ENCODE measurements around the gene FRAS1. TPM values are rescaled to one million over a fixed set of nuclear protein-coding genes. Genes with fewer than 3 reads are reported as not detected.
"Not testable (repeated sequence)": the region's sequence is repeated elsewhere in the genome, so short reads cannot be mapped to it uniquely, and the experiment has no call there.

The FRAS1 gene
- total RNA-seq, 1 donor from 2014 or later: not detected

DNA sequence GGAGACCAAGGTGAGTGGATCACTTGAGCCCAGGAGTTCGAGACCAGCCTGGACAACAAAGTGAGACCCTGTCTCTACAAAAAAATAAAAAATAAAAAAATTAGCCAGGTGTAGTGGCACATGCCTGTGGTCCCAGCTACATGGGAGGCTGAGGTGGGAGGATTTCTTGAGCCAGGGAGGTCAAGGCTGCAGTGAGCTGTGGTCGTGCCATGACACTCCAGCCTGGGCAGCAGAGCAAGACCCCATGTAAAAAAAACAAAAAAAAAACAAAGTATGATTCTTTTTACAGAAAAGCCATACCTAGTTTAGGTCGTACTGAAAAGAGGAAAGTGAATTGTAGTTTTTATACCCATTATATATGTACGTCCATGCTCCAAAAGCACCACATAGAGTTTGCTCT, 151.8 kb downstream of the FRAS1 start:
- H3K9me3 Mint-ChIP-seq; H3K36me3 Mint-ChIP-seq (ENCODE audit: low read depth); H3K27ac Mint-ChIP-seq; H3K4me1 Mint-ChIP-seq; H3K27me3 Mint-ChIP-seq; intact Hi-C loops (cut with micrococcal nuclease); H3K4me3 Mint-ChIP-seq; DNase-seq: not testable (repeated sequence)

- no peaks in the 10 kb centered on the region for H3K36me3 Mint-ChIP-seq (ENCODE audit: low read depth)
- no peak for DNase-seq
- intact Hi-C loops (cut with micrococcal nuclease): no loop called here
- no peaks in the 10 kb centered on the region for H3K9me3 Mint-ChIP-seq
- H3K4me1 Mint-ChIP-seq: no peaks in the 10 kb centered on the region
- H3K4me3 Mint-ChIP-seq: no peak overlapping the region
- H3K27me3 Mint-ChIP-seq: no peaks in the 10 kb centered on the region
- H3K27ac Mint-ChIP-seq: no peak overlapping the region
Measured at GRCh38 chr4:78210694-78211410, 153.7 kb downstream of the FRAS1 start.

- Mint-ChIP-seq H3K4me1 (no peaks in the 10 kb centered on the region), H3K4me3 (no peak overlapping the region), H3K27ac (no peak overlapping the region), H3K27me3 (no peaks in the 10 kb centered on the region), H3K9me3 (no peaks in the 10 kb centered on the region), H3K36me3 (ENCODE audit: low read depth) (no peaks in the 10 kb centered on the region)
- intact Hi-C loops (cut with micrococcal nuclease): no loop called here
- no peak for DNase-seq
Measured at GRCh38 chr4:78213218-78213617, 156.1 kb downstream of the FRAS1 start.

DNA sequence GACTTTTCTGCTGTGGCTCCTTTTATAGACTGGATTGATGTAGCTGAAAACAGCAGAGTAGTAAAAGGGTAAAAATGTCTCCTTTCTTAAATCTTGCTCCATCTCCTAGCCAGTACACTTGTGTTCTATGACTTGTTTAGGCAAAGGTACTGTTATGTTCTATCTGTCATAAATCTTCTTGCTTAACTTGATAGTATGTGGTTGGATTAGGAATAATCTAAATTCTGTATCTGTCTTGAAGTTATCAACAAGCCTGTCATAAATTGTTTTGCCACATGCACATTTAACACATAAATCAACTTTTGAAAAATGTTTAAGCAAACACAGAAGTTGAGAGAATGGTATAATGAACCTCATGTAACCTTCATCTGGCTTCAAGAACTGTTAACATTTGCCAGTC, 157.0 kb downstream of the FRAS1 start:
- Mint-ChIP-seq H3K27me3 (no peaks in the 10 kb centered on the region), H3K27ac (no peak overlapping the region), H3K9me3 (no peaks in the 10 kb centered on the region), H3K36me3 (ENCODE audit: low read depth) (no peaks in the 10 kb centered on the region), H3K4me3 (no peak overlapping the region), H3K4me1 (no peaks in the 10 kb centered on the region)
- DNase-seq: no peak
- intact Hi-C loops (cut with micrococcal nuclease): no loop called here

GRCh38 chr4:78217557-78217956, 160.4 kb downstream of the FRAS1 start:
- H3K4me1 Mint-ChIP-seq: no peaks in the 10 kb centered on the region
- intact Hi-C loops (cut with micrococcal nuclease): no loop called here
- DNase-seq: no peak
- no peaks in the 10 kb centered on the region for H3K27me3 Mint-ChIP-seq
- H3K9me3 Mint-ChIP-seq: no peaks in the 10 kb centered on the region
- H3K36me3 Mint-ChIP-seq (ENCODE audit: low read depth): no peaks in the 10 kb centered on the region
- H3K4me3 Mint-ChIP-seq: no peak overlapping the region
- H3K27ac Mint-ChIP-seq: no peak overlapping the region

DNA sequence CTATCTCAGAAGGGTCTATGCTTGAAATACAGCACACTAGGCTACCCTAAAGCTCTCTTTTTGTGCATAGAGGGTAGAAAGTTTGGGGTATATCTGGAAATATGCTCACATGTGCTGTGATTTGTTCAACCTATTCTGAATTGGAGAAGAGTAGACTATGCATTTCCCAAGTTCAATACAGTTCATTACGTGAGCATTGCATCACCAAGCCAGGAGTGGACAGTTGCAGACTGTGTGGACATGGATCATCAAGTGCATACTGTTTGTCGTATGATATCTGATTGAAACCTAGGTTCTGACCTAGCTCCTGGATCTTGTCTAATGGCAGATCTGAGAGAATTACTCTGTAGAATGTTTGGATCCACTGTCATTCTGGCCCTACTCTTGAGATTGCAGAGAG, 161.1 kb downstream of the FRAS1 start:
- H3K27me3 Mint-ChIP-seq: no peaks in the 10 kb centered on the region
- no peak for DNase-seq
- no peaks in the 10 kb centered on the region for H3K36me3 Mint-ChIP-seq (ENCODE audit: low read depth)
- intact Hi-C loops (cut with micrococcal nuclease): no loop called here
- no peaks in the 10 kb centered on the region for H3K4me1 Mint-ChIP-seq
- no peaks in the 10 kb centered on the region for H3K9me3 Mint-ChIP-seq
- H3K27ac Mint-ChIP-seq: no peak overlapping the region
- H3K4me3 Mint-ChIP-seq: no peak overlapping the region

DNA sequence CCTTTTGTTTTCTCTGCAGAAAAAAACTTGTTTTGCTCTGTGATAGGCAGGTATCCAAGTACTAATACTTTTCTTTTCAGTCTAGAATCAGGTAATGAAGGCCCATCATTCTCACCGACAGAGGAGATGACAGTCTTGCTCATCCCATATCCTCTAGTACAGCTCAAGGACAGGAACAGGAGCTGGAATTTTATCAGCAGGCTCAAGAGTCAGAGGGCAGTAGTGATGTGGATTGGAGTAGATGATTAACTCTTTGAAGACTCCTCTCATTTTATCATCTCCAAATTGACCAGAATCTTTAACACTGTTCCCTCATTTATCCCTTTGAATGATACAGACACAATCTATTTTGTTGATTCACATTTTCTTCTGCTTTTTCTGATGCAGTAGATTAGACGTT, 162.7 kb downstream of the FRAS1 start:
- intact Hi-C loops (cut with micrococcal nuclease): no loop called here
- no peak for DNase-seq
- H3K27ac Mint-ChIP-seq: no peak overlapping the region
- no peaks in the 10 kb centered on the region for H3K4me1 Mint-ChIP-seq
- no peaks in the 10 kb centered on the region for H3K27me3 Mint-ChIP-seq
- no peaks in the 10 kb centered on the region for H3K36me3 Mint-ChIP-seq (ENCODE audit: low read depth)
- no peaks in the 10 kb centered on the region for H3K9me3 Mint-ChIP-seq
- no peak overlapping the region for H3K4me3 Mint-ChIP-seq

GRCh38 chr4:78220283-78220682, 163.2 kb downstream of the FRAS1 start:
- Mint-ChIP-seq H3K9me3 (no peaks in the 10 kb centered on the region), H3K4me3 (no peak overlapping the region), H3K36me3 (ENCODE audit: low read depth) (no peaks in the 10 kb centered on the region), H3K4me1 (no peaks in the 10 kb centered on the region), H3K27ac (no peak overlapping the region), H3K27me3 (no peaks in the 10 kb centered on the region)
- no peak for DNase-seq
- intact Hi-C loops (cut with micrococcal nuclease): no loop called here

- Mint-ChIP-seq H3K9me3 (peaks cover 4% of the 10 kb centered on the region), H3K27ac (no peak overlapping the region), H3K4me1 (no peaks in the 10 kb centered on the region), H3K4me3 (no peak overlapping the region), H3K27me3 (peaks cover 5% of the 10 kb centered on the region), H3K36me3 (ENCODE audit: low read depth) (no peaks in the 10 kb centered on the region)
- intact Hi-C loops (cut with micrococcal nuclease): no loop called here
- DNase-seq: no peak
Measured at GRCh38 chr4:78222575-78223186, 165.6 kb downstream of the FRAS1 start.

DNA sequence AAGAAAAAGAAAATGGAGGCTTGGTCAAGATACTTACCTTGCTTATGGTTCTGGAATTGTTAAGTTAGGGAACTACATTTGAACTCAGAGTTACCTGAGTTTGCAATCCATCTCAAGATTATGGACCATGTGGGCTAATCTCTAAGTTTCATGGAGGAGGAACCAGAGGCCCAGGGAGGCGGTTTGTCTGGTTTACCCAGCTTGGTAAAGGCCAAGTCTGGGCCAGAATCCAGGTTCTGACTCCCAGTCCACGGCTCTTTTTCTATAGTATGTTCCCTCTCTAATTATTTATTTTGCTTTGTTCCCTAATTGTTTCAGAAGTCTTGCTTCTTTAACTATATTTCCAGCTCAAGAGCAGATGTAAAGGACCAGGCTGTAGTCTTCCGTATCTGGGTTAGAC, 168.1 kb downstream of the FRAS1 start:
- Mint-ChIP-seq H3K27ac (no peak overlapping the region), H3K9me3 (peaks cover 4% of the 10 kb centered on the region), H3K36me3 (ENCODE audit: low read depth) (no peaks in the 10 kb centered on the region), H3K4me1 (no peaks in the 10 kb centered on the region), H3K4me3 (no peak overlapping the region), H3K27me3 (peaks cover 5% of the 10 kb centered on the region)
- DNase-seq: no peak
- intact Hi-C loops (cut with micrococcal nuclease): no loop called here

- peaks cover 5% of the 10 kb centered on the region for H3K27me3 Mint-ChIP-seq
- no peak for DNase-seq
- intact Hi-C loops (cut with micrococcal nuclease): no loop called here
Measured at GRCh38 chr4:78226279-78226678, 169.2 kb downstream of the FRAS1 start.

GRCh38 chr4:78227411-78228057, 170.4 kb downstream of the FRAS1 start:
- no peaks in the 10 kb centered on the region for H3K36me3 Mint-ChIP-seq (ENCODE audit: low read depth)
- no peak overlapping the region for H3K4me3 Mint-ChIP-seq
- H3K27me3 Mint-ChIP-seq: peaks cover 5% of the 10 kb centered on the region
- H3K27ac Mint-ChIP-seq: no peak overlapping the region
- H3K9me3 Mint-ChIP-seq: peaks cover 4% of the 10 kb centered on the region
- no peaks in the 10 kb centered on the region for H3K4me1 Mint-ChIP-seq
- no peak for DNase-seq
- intact Hi-C loops (cut with micrococcal nuclease): no loop called here

More at GRCh38 chr4:78226279-78226678, 169.2 kb downstream of the FRAS1 start:
- H3K4me3 Mint-ChIP-seq: no peak overlapping the region
- H3K27ac Mint-ChIP-seq: no peak overlapping the region
- no peaks in the 10 kb centered on the region for H3K36me3 Mint-ChIP-seq (ENCODE audit: low read depth)
- H3K4me1 Mint-ChIP-seq: no peaks in the 10 kb centered on the region
- H3K9me3 Mint-ChIP-seq: peaks cover 4% of the 10 kb centered on the region

DNA sequence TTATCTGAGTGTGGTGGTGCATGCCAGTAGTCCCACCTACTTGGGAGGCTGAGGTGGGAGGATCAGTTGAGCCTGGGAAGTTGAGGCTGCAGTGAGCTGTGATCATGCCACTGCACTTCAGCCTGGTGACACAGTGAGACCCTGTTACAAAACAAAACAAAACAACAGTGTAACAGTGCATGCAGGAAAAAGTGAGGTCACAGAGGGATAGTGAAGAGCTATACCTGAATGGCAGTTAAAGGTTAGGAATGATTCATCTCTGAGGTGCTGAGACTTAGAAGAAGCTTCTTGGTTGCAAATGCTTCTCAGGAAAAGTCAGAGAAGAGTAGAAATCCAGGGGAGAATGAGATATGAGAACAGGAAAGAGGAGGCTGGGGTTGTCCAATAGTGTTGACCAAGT, 178.7 kb downstream of the FRAS1 start:
- no peaks in the 10 kb centered on the region for H3K4me1 Mint-ChIP-seq
- H3K4me3 Mint-ChIP-seq: no peak overlapping the region
- no peaks in the 10 kb centered on the region for H3K36me3 Mint-ChIP-seq (ENCODE audit: low read depth)
- no peaks in the 10 kb centered on the region for H3K9me3 Mint-ChIP-seq
- H3K27ac Mint-ChIP-seq: no peak overlapping the region
- intact Hi-C loops (cut with micrococcal nuclease): no loop called here
- DNase-seq: no peak
- H3K27me3 Mint-ChIP-seq: no peaks in the 10 kb centered on the region

DNA sequence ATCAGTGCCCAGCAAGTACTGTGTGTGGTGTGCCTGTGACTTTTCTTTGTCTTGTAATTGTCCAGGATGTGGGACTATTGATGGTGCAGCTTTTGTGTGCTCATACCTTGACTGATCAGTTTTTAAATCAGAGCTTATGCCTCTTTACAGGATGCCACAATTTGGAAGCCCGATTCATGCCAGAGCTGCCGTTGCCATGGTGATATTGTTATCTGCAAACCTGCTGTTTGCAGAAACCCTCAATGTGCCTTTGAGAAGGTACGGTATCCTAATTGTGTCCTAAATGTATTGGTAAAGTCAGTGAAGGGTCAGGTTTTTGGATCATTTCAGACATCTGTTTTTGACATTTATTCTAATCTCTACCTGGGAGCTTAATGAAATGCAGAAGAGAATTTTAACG, 180.2 kb downstream of the FRAS1 start:
- Mint-ChIP-seq H3K27me3 (no peaks in the 10 kb centered on the region), H3K4me3 (no peak overlapping the region), H3K27ac (no peak overlapping the region), H3K4me1 (no peaks in the 10 kb centered on the region), H3K9me3 (no peaks in the 10 kb centered on the region), H3K36me3 (ENCODE audit: low read depth) (no peaks in the 10 kb centered on the region)
- DNase-seq: no peak
- intact Hi-C loops (cut with micrococcal nuclease): no loop called here
